ENCODE measurements around the gene SMARCE1. TPM values are rescaled to one million over a fixed set of nuclear protein-coding genes. Genes with fewer than 3 reads are reported as not detected.
A peak's percentile ranks its signal among the peaks of the same experiment; 100 is the strongest.
"Not testable (repeated sequence)": the region's sequence is repeated elsewhere in the genome, so short reads cannot be mapped to it uniquely, and the experiment has no call there.

Gene SMARCE1
- total and polyA plus RNA-seq, 9 of the 15 experiments (the other 6 are each of a cell fraction or from before 2014, with no cell fraction given): 64.1 to 142 (median 114) TPM

DNA sequence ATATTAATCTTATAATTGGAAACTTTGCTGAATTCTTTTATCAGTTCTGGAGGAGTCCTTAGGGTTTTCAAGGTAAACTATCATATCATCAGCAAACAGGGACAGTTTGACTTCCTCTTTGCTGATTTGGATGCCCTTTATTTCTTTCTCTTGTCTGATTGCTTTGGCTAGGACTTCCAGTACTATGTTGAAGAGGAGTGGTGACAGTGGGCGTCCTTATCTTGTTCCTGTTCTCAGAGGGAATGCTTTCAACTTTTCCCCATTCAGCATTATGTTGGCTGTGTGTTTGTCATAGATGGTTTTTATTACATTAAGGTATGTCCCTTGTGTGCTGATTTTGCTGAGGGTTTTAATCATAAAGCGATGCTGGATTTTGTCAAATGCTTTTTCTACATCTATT, 62.7 kb downstream of the SMARCE1 start:
- CTCF ChIA-PET (ENCODE audit: low intra/inter-chr PET ratio); H3K27me3 ChIP-seq (ENCODE audit: control insufficient read depth in 2 of 2, insufficient read depth in 2 of 2, low read length in 2 of 2); POLR2A ChIA-PET; FAIRE-seq; BruUV-seq (replicated peaks); H3K9me3 ChIP-seq (replicated peaks; ENCODE audit: control insufficient read depth, insufficient read depth, low read depth, low read length); H3K4me1 ChIP-seq (replicated peaks in 1 of 2; ENCODE audit: control insufficient read depth in 2 of 2, insufficient read depth in 2 of 2, low read length in 2 of 2); H3K4me3 ChIP-seq; ATAC-seq; H3K9me1 ChIP-seq (ENCODE audit: control insufficient read depth, insufficient read depth, low read length); DNase-seq (ENCODE audit: extremely low read depth in 1 of 4, low spot score in 3 of 4); H3K27ac ChIP-seq (ENCODE audit: extremely low read depth, low read depth, low read length); H3K79me2 ChIP-seq (ENCODE audit: control insufficient read depth, insufficient read depth, low read length); intact Hi-C loops (cut with micrococcal nuclease); H3K36me3 ChIP-seq (ENCODE audit: control insufficient read depth, insufficient read depth, low read length); H4K20me1 ChIP-seq (replicated peaks; ENCODE audit: control insufficient read depth, insufficient read depth, low read length); in situ Hi-C loops (cut with MboI); H3K4me2 ChIP-seq (ENCODE audit: insufficient read depth, low read length); H3K9ac ChIP-seq (ENCODE audit: insufficient read depth in 1 of 2, low read depth in 2 of 2, low read length in 2 of 2); H2AFZ ChIP-seq (ENCODE audit: low read depth, low read length): not testable (repeated sequence)
- WGBS (ENCODE audit: insufficient coverage, low coverage, missing lambda C conversion rate): 0% methylated on average over 2 of the region's 2 CpGs
- TF ChIP-seq TRIM24 (IDR thresholded peaks at IDR 0.05) (peak in 1 of 2 experiments; percentile 53; a peak in 1 of 4 replicates), ZNF324 (CRISPR knock-in tag; IDR thresholded peaks at IDR 0.05) (0 out of 2 replicates have a peak, but pooled peaks have one; percentile 6)

DNA sequence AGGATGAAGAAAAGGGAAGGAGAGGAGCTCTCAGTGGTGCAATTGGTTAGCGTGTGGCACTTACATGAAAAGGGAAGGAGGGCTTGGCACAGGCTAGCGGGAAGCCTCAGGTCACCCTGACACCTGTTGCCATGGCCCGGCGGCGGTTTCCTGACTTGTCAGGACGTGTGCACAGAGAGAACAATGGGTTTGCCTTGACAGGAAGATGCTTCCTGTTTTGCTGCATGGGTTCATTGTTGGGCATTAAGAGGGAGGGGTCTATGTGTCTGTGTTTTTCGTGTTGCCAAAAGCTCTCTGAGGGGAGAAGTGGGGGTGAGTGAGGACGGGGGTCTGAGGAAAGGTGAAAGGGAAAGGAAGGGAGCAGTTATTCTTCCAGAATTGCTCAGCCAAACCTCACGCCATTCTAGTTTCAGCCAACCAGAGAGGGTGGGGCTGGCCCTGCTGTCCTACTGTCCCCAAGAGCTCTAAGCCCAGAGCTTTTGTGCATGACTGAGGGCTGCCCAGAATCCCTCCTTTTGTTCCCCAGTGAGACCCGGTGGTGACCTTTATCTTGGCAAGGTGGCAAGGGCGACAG, 65.2 kb downstream of the SMARCE1 start:
- H4K20me1 ChIP-seq (replicated peaks; ENCODE audit: control insufficient read depth, insufficient read depth, low read length): no peaks in the 10 kb centered on the region
- no TSS peak for BruUV-seq (replicated peaks)
- no peaks in the 10 kb centered on the region for H3K4me1 ChIP-seq (replicated peaks in 1 of 2; ENCODE audit: control insufficient read depth in 2 of 2, insufficient read depth in 2 of 2, low read length in 2 of 2)
- no peaks in the 10 kb centered on the region for H3K79me2 ChIP-seq (ENCODE audit: control insufficient read depth, insufficient read depth, low read length)
- no peak overlapping the region for H3K9ac ChIP-seq (ENCODE audit: insufficient read depth in 1 of 2, low read depth in 2 of 2, low read length in 2 of 2)
- in situ Hi-C loops (cut with MboI) (no loop called here), intact Hi-C loops (cut with micrococcal nuclease) (no loop called here)
- no peak for FAIRE-seq
- peaks cover 0 to 7% of the 10 kb centered on the region in 2 experiments; a peak in 1 of 5 replicates for H3K27me3 ChIP-seq (ENCODE audit: control insufficient read depth in 2 of 2, insufficient read depth in 2 of 2, low read length in 2 of 2)
- no peak for DNase-seq (ENCODE audit: extremely low read depth in 1 of 4, low spot score in 3 of 4)
- CTCF ChIA-PET (ENCODE audit: low intra/inter-chr PET ratio): no interaction called here
- no peak overlapping the region for H3K27ac ChIP-seq (ENCODE audit: extremely low read depth, low read depth, low read length)
- H3K9me1 ChIP-seq (ENCODE audit: control insufficient read depth, insufficient read depth, low read length): no peaks in the 10 kb centered on the region
- no peak overlapping the region for H3K4me2 ChIP-seq (ENCODE audit: insufficient read depth, low read length)
- H3K4me3 ChIP-seq: no peak overlapping the region
- WGBS (ENCODE audit: insufficient coverage, low coverage, missing lambda C conversion rate): 2% methylated on average over 11 of the region's 11 CpGs
- ATAC-seq: no peak
- no peaks in the 10 kb centered on the region; the same call in 1 of the 2 replicates for H3K9me3 ChIP-seq (replicated peaks; ENCODE audit: control insufficient read depth, insufficient read depth, low read depth, low read length)
- POLR2A ChIA-PET: interaction anchor here (0.9 kb wide), 1 partner anchor 10 kb away, joined by 3 read pairs; no protein-coding TSS in a partner anchor
- H3K36me3 ChIP-seq (ENCODE audit: control insufficient read depth, insufficient read depth, low read length): no peaks in the 10 kb centered on the region
- H2AFZ ChIP-seq (ENCODE audit: low read depth, low read length): peak overlapping the region; percentile 63; the same call in 1 of the 2 replicates
- TF ChIP-seq IRF2 (CRISPR knock-in tag; IDR thresholded peaks at IDR 0.05): no peak
- no peak for TF ChIP-seq PURB (CRISPR knock-in tag; IDR thresholded peaks at IDR 0.05; ENCODE audit: low read depth)
- TF ChIP-seq GABPB2 (CRISPR knock-in tag; conservative IDR thresholded peaks at IDR 0.05): no peak
- TF ChIP-seq RB1 (IDR thresholded peaks at IDR 0.05; ENCODE audit: low read depth): no peak
- TF ChIP-seq CREB5 (CRISPR knock-in tag; IDR thresholded peaks at IDR 0.05): no peak
- TF ChIP-seq MEIS2 (IDR thresholded peaks at IDR 0.05; ENCODE audit: partially characterized antibody): no peak
- TF ChIP-seq MTA1 (IDR thresholded peaks at IDR 0.05; ENCODE audit: borderline replicate concordance): no peak
- TF ChIP-seq BDP1 (IDR thresholded peaks at IDR 0.05; ENCODE audit: insufficient read depth, insufficient read length): no peak
- TF ChIP-seq HNRNPLL (IDR thresholded peaks at IDR 0.05; ENCODE audit: low read depth, low read length, poor library complexity, severe bottlenecking): no peak
- TF ChIP-seq ZZZ3 (IDR thresholded peaks at IDR 0.05): no peak
- TF ChIP-seq KDM5B (IDR thresholded peaks at IDR 0.05; ENCODE audit: insufficient replicate concordance, low read depth, low read length): no peak
- TF ChIP-seq E2F5 (CRISPR knock-in tag; IDR thresholded peaks at IDR 0.05): no peak
